Measurements from ENCODE around the gene CUL4A.
"Not testable (repeated sequence)": the region's sequence is repeated elsewhere in the genome, so short reads cannot be mapped to it uniquely, and the experiment has no call there.

Gene CUL4A

GRCh38 chr13:113309473-113309872 is 100.1 kb downstream of the CUL4A start:
- Histone ChIP-seq H3K4me1 (ENCODE audit: insufficient read depth, low read length, poor library complexity, severe bottlenecking) (no peaks in the 10 kb centered on the region), H4K20me1 (ENCODE audit: insufficient read depth, low read length, poor library complexity, severe bottlenecking) (no peaks in the 10 kb centered on the region), H3K9ac (ENCODE audit: low read depth, low read length, poor library complexity, severe bottlenecking) (no peak overlapping the region), H3F3A (ENCODE audit: low read depth) (no peaks in the 10 kb centered on the region), H3K4me3 (ENCODE audit: low read length, poor library complexity, severe bottlenecking) (no peak overlapping the region), H3K9me3 (ENCODE audit: insufficient read depth, low read depth, low read length) (no peaks in the 10 kb centered on the region), H2AFZ (ENCODE audit: low read length) (no peak overlapping the region), H3K9me2 (replicated peaks; ENCODE audit: low read depth, low read length) (no peaks in the 10 kb centered on the region), H3K36me3 (ENCODE audit: insufficient read depth, low read length) (peaks cover 36% of the 10 kb centered on the region), H3K27me3 (ENCODE audit: insufficient read depth, low read length, poor library complexity, severe bottlenecking) (no peaks in the 10 kb centered on the region), H3K79me2 (ENCODE audit: insufficient read depth, low read length) (peaks cover 12% of the 10 kb centered on the region; the same call in 1 of the 2 replicates), H3K4me2 (ENCODE audit: low read depth, low read length, poor library complexity, severe bottlenecking) (no peak overlapping the region)
- TF ChIP-seq EZH2phosphoT487 (IDR thresholded peaks at IDR 0.05; ENCODE audit: borderline replicate concordance) (no peak), CTCF (conservative IDR thresholded peaks at IDR 0.05; ENCODE audit: low read length) (no peak)

GRCh38 chr13:113314112-113314511 is 104.7 kb downstream of the CUL4A start:
- not testable (repeated sequence) for H3K9ac ChIP-seq (ENCODE audit: low read depth, low read length, poor library complexity, severe bottlenecking); H3K79me2 ChIP-seq (ENCODE audit: insufficient read depth, low read length); H3K4me1 ChIP-seq (ENCODE audit: insufficient read depth, low read length, poor library complexity, severe bottlenecking); H2AFZ ChIP-seq (ENCODE audit: low read length); H3K4me3 ChIP-seq (ENCODE audit: low read length, poor library complexity, severe bottlenecking); H4K20me1 ChIP-seq (ENCODE audit: insufficient read depth, low read length, poor library complexity, severe bottlenecking); H3K9me2 ChIP-seq (replicated peaks; ENCODE audit: low read depth, low read length); H3F3A ChIP-seq (ENCODE audit: low read depth); H3K9me3 ChIP-seq (ENCODE audit: insufficient read depth, low read depth, low read length); H3K27me3 ChIP-seq (ENCODE audit: insufficient read depth, low read length, poor library complexity, severe bottlenecking); H3K4me2 ChIP-seq (ENCODE audit: low read depth, low read length, poor library complexity, severe bottlenecking)
- H3K36me3 ChIP-seq (ENCODE audit: insufficient read depth, low read length) = peaks cover 33% of the 10 kb centered on the region; the same call in 1 of the 2 replicates

- not testable (repeated sequence) for H3K4me1 ChIP-seq (ENCODE audit: insufficient read depth, low read length, poor library complexity, severe bottlenecking); H3K27me3 ChIP-seq (ENCODE audit: insufficient read depth, low read length, poor library complexity, severe bottlenecking); H4K20me1 ChIP-seq (ENCODE audit: insufficient read depth, low read length, poor library complexity, severe bottlenecking); H3K9me2 ChIP-seq (replicated peaks; ENCODE audit: low read depth, low read length); H3K79me2 ChIP-seq (ENCODE audit: insufficient read depth, low read length); H3K4me3 ChIP-seq (ENCODE audit: low read length, poor library complexity, severe bottlenecking); H3K9ac ChIP-seq (ENCODE audit: low read depth, low read length, poor library complexity, severe bottlenecking); H3K9me3 ChIP-seq (ENCODE audit: insufficient read depth, low read depth, low read length); H3K4me2 ChIP-seq (ENCODE audit: low read depth, low read length, poor library complexity, severe bottlenecking); H3F3A ChIP-seq (ENCODE audit: low read depth); H2AFZ ChIP-seq (ENCODE audit: low read length)
- peaks cover 34% of the 10 kb centered on the region; the same call in 1 of the 2 replicates for H3K36me3 ChIP-seq (ENCODE audit: insufficient read depth, low read length)
These were observed 105.6 kb downstream of the CUL4A start for GRCh38 chr13:113314895-113315470.

- Histone ChIP-seq H3K9me2 (replicated peaks; ENCODE audit: low read depth, low read length) (no peaks in the 10 kb centered on the region), H4K20me1 (ENCODE audit: insufficient read depth, low read length, poor library complexity, severe bottlenecking) (no peaks in the 10 kb centered on the region), H3K9ac (ENCODE audit: low read depth, low read length, poor library complexity, severe bottlenecking) (no peak overlapping the region), H3K4me2 (ENCODE audit: low read depth, low read length, poor library complexity, severe bottlenecking) (no peak overlapping the region), H3F3A (ENCODE audit: low read depth) (no peaks in the 10 kb centered on the region), H2AFZ (ENCODE audit: low read length) (no peak overlapping the region), H3K9me3 (ENCODE audit: insufficient read depth, low read depth, low read length) (no peaks in the 10 kb centered on the region), H3K27me3 (ENCODE audit: insufficient read depth, low read length, poor library complexity, severe bottlenecking) (no peaks in the 10 kb centered on the region), H3K4me1 (ENCODE audit: insufficient read depth, low read length, poor library complexity, severe bottlenecking) (no peaks in the 10 kb centered on the region), H3K79me2 (ENCODE audit: insufficient read depth, low read length) (no peaks in the 10 kb centered on the region), H3K36me3 (ENCODE audit: insufficient read depth, low read length) (peaks cover 37% of the 10 kb centered on the region; the same call in 1 of the 2 replicates), H3K4me3 (ENCODE audit: low read length, poor library complexity, severe bottlenecking) (no peak overlapping the region)
- no peak for TF ChIP-seq CTCF (conservative IDR thresholded peaks at IDR 0.05; ENCODE audit: low read length)
- no peak for TF ChIP-seq EZH2phosphoT487 (IDR thresholded peaks at IDR 0.05; ENCODE audit: borderline replicate concordance)
These were observed 106.6 kb downstream of the CUL4A start for GRCh38 chr13:113315992-113316391.
